Hepatocyte (in vitro differentiated cells): ENCODE data around the gene RAD50. TPM values are rescaled to one million over a fixed set of nuclear protein-coding genes. Genes with fewer than 3 reads are reported as not detected.

Experiments
- DNase-seq: peaks from one replicate; pipeline ENCODE4 v3.0.0-alpha.2; 2016; ENCODE audit warnings: low spot score
- H2AFZ ChIP-seq: fragments of 200-600 bp; sonication (generic); 2 replicates; pipeline ENCODE4 v1.6.0; 2016; ENCODE audit warnings: antibody characterized with exemption, mild to moderate bottlenecking
- H3K27ac ChIP-seq: fragments of 200-600 bp; sonication (generic); 2 replicates; pipeline ENCODE4 v1.5.1; 2016; ENCODE audit warnings: mild to moderate bottlenecking
- H3K27me3 ChIP-seq: fragments of 200-600 bp; sonication (generic); 2 replicates; pipeline ENCODE4 v1.6.1; 2016
- H3K36me3 ChIP-seq: fragments of 200-600 bp; sonication (generic); replicated peaks from 2 replicates; pipeline ENCODE4 v1.5.1; 2016; ENCODE audit warnings: low read depth; ENCODE audit not compliant: insufficient read depth
- H3K4me1 ChIP-seq: fragments of 200-600 bp; sonication (generic); 2 replicates; pipeline ENCODE4 v1.5.1; 2016; ENCODE audit warnings: mild to moderate bottlenecking, moderate library complexity; ENCODE audit not compliant: insufficient read depth
- H3K4me2 ChIP-seq: fragments of 200-600 bp; sonication (generic); 2 replicates; pipeline ENCODE4 v1.6.0; 2016
- H3K4me3 ChIP-seq: fragments of 200-600 bp; sonication (generic); 2 replicates; pipeline ENCODE4 v1.5.1; 2016; ENCODE audit warnings: mild to moderate bottlenecking
- H3K79me2 ChIP-seq: fragments of 200-600 bp; sonication (generic); 2 replicates; pipeline ENCODE4 v1.6.0; 2017; ENCODE audit warnings: mild to moderate bottlenecking
- H3K9me2 ChIP-seq: fragments of 200-600 bp; sonication (generic); replicated peaks from 2 replicates; pipeline ENCODE4 v1.6.0; 2017; ENCODE audit warnings: mild to moderate bottlenecking; ENCODE audit not compliant: insufficient read depth
- H3K9me3 ChIP-seq: fragments of 200-600 bp; sonication (generic); 2 replicates; pipeline ENCODE4 v1.5.1; 2016; ENCODE audit warnings: low read depth, mild to moderate bottlenecking
- H4K20me1 ChIP-seq: fragments of 200-600 bp; sonication (generic); 2 replicates; pipeline ENCODE4 v1.6.0; 2016; ENCODE audit warnings: mild to moderate bottlenecking; ENCODE audit not compliant: insufficient read depth, poor library complexity, severe bottlenecking
- EZH2 ChIP-seq: fragments of 200-600 bp; sonication (generic); IDR thresholded peaks from 2 replicates; pipeline ENCODE4 v1.6.1; 2016; ENCODE audit warnings: antibody characterized with exemption, mild to moderate bottlenecking, borderline replicate concordance
- EZH2phosphoT487 ChIP-seq: fragments of 200-600 bp; sonication (generic); IDR thresholded peaks from one replicate; pipeline ENCODE4 v1.6.1; 2018; ENCODE audit warnings: antibody characterized with exemption, mild to moderate bottlenecking, low read depth, moderate library complexity; ENCODE audit not compliant: unreplicated experiment, severe bottlenecking
- WGBS: methylation state at CpG from one replicate; pipeline ENCODE4 v1.1.6; 2016; ENCODE audit warnings: low lambda C conversion rate; ENCODE audit errors: missing lambda C conversion rate; 5-methylcytosine and 5-hydroxymethylcytosine counted together
- polyA plus RNA-seq: library from polyadenylated mRNA; unstranded; fragments of >200 nt; fragmentation: Nextera tagmentation; extraction: Ambion mirVana; gene quantifications from 2 replicates; pipeline ENCODE4 v1.2.1, GENCODE V29; 2016
- total RNA-seq: library from RNA; depleted of rRNA; stranded (reverse); fragments of >200 nt; gene quantifications from 2 replicates; pipeline ENCODE4 v1.2.3, GENCODE V29; 2014
- TF ChIP-seq, protein P1 (sequence below): fragments of 200-600 bp; sonication (generic); IDR thresholded peaks from 2 replicates; pipeline ENCODE4 v1.5.1; 2016; ENCODE audit warnings: antibody characterized with exemption, mild to moderate bottlenecking; ENCODE audit not compliant: poor library complexity

The RAD50 gene
- total and polyA plus RNA-seq, 2 experiments from 2014 or later: 27.0 to 28.1 TPM

DNA sequence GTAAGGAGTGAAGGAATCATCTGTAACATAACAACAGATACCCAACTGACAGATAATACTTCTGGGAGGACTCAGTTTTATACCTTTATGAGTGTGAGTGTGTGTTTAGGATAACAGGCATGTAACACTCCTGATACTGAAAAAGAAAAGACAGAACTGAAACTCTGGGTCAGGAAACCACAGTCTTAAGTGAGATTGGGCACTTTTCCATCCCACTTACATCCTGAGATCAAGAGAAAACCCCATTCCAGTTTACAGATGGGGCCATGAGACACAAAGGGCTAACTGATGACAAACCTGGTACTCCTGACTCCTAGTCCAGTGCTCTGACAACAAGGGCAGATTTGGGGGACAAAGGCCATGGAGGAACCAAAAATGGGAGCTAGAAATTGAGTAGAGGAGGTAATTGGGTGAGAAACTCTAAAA, 31.5 kb upstream of the RAD50 start:
- H2AFZ ChIP-seq: no peak overlapping the region
- no peaks in the 10 kb centered on the region for H4K20me1 ChIP-seq
- no peak overlapping the region for H3K27ac ChIP-seq
- H3K27me3 ChIP-seq: no peaks in the 10 kb centered on the region
- H3K79me2 ChIP-seq: no peaks in the 10 kb centered on the region
- H3K9me3 ChIP-seq: no peaks in the 10 kb centered on the region
- no peaks in the 10 kb centered on the region for H3K36me3 ChIP-seq
- H3K9me2 ChIP-seq: no peaks in the 10 kb centered on the region
- H3K4me3 ChIP-seq: no peak overlapping the region
- no peak for TF ChIP-seq EZH2
- no peak for TF ChIP-seq EZH2phosphoT487
- TF ChIP-seq, protein P1, sequence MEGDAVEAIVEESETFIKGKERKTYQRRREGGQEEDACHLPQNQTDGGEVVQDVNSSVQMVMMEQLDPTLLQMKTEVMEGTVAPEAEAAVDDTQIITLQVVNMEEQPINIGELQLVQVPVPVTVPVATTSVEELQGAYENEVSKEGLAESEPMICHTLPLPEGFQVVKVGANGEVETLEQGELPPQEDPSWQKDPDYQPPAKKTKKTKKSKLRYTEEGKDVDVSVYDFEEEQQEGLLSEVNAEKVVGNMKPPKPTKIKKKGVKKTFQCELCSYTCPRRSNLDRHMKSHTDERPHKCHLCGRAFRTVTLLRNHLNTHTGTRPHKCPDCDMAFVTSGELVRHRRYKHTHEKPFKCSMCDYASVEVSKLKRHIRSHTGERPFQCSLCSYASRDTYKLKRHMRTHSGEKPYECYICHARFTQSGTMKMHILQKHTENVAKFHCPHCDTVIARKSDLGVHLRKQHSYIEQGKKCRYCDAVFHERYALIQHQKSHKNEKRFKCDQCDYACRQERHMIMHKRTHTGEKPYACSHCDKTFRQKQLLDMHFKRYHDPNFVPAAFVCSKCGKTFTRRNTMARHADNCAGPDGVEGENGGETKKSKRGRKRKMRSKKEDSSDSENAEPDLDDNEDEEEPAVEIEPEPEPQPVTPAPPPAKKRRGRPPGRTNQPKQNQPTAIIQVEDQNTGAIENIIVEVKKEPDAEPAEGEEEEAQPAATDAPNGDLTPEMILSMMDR: no peak
- no peaks in the 10 kb centered on the region for H3K4me1 ChIP-seq
- no peak overlapping the region for H3K4me2 ChIP-seq
- DNase-seq: no peak

GRCh38 chr5:132526290-132526973, 30.3 kb upstream of the RAD50 start:
- H3K27me3 ChIP-seq: peaks cover under 1% of the 10 kb centered on the region
- H3K9me2 ChIP-seq: no peaks in the 10 kb centered on the region
- 40% methylated on average over 11 of the region's 11 CpGs for WGBS
- no peaks in the 10 kb centered on the region for H3K9me3 ChIP-seq
- no peak overlapping the region for H2AFZ ChIP-seq
- H3K36me3 ChIP-seq: no peaks in the 10 kb centered on the region
- no peaks in the 10 kb centered on the region for H3K79me2 ChIP-seq
- no peak overlapping the region for H3K27ac ChIP-seq
- no peaks in the 10 kb centered on the region for H3K4me1 ChIP-seq
- H3K4me2 ChIP-seq: peak overlapping the region; percentile 71
- peak; percentile 74 for DNase-seq
- no peak overlapping the region for H3K4me3 ChIP-seq
- H4K20me1 ChIP-seq: no peaks in the 10 kb centered on the region
- TF ChIP-seq EZH2: no peak
- TF ChIP-seq, protein P1: peak; percentile 91

GRCh38 chr5:132526974-132527564, 29.7 kb upstream of the RAD50 start:
- TF ChIP-seq EZH2phosphoT487 (no peak), EZH2 (no peak)
- TF ChIP-seq, protein P1: no peak
- no peak for DNase-seq
- H3K4me3 ChIP-seq: no peak overlapping the region
- H2AFZ ChIP-seq: no peak overlapping the region
- 73% methylated on average over 8 of the region's 8 CpGs for WGBS
- peaks cover 5% of the 10 kb centered on the region for H3K27me3 ChIP-seq
- H3K79me2 ChIP-seq: no peaks in the 10 kb centered on the region
- H3K4me2 ChIP-seq: no peak overlapping the region
- no peaks in the 10 kb centered on the region for H3K36me3 ChIP-seq
- H3K9me3 ChIP-seq: no peaks in the 10 kb centered on the region
- H3K9me2 ChIP-seq: no peaks in the 10 kb centered on the region
- H3K27ac ChIP-seq: no peak overlapping the region
- no peaks in the 10 kb centered on the region for H3K4me1 ChIP-seq
- H4K20me1 ChIP-seq: no peaks in the 10 kb centered on the region
